GM12873 (cell line): ENCODE measurements around the gene KDF1.

Experiments
- TF ChIP-seq, protein P1 (sequence below): IDR thresholded peaks from 2 replicates; pipeline ENCODE4 v1.5.1; 2012; ENCODE audit warnings: low read depth, mild to moderate bottlenecking, moderate library complexity, low read length, control low read depth; ENCODE audit not compliant: insufficient read depth; ENCODE audit errors: missing control alignments

The KDF1 gene

DNA sequence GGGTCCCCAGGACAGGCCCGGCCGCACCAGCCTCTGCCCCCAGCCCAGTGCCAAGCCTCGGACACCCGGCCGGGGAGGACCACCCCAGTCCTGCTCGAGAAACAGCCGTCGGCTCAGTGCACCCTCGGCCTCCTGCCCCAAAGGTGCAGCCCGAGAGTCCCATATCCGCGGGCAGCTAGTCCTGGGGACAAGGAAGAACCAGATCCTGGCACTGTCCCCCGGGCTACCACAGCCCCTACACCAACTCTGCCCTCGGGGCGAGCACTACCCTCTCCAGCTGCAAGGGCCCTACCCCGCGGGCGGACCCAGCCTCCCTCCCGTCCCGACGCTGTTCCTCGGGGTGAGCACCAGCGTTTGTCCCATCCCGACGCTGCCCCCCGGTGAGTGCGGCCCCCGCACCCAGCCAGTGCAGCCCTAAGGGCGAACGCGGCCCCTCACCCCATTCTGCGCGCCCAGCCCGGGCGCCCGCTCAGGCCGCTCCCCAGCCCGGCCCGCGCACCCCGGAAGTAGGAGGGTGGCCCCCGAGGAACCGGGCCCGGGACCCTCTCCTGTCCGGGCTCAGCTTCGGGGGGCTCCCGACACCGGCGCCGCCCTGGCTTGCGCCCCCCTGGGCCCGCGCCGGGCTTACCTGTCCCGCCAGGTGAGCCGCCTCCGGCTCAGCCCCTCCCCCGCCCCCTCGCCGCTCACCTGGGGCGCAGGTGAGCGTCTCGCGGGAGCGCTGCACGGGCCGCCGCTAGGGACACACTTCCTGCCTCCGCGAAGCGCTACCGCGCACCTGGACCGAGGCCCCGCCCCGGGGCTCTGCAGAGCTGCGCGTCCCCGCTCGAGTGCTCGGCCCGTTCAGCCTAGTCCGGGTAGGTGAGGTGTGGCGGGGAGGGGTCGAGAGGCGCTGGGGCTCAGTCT, at the start of gene KDF1:
TSS of gene KDF1 (minus strand) at position 747 of the 903 bp plus-strand sequence. CDS start 8,088 bp downstream, outside the sequence.
- TF ChIP-seq, protein P1, sequence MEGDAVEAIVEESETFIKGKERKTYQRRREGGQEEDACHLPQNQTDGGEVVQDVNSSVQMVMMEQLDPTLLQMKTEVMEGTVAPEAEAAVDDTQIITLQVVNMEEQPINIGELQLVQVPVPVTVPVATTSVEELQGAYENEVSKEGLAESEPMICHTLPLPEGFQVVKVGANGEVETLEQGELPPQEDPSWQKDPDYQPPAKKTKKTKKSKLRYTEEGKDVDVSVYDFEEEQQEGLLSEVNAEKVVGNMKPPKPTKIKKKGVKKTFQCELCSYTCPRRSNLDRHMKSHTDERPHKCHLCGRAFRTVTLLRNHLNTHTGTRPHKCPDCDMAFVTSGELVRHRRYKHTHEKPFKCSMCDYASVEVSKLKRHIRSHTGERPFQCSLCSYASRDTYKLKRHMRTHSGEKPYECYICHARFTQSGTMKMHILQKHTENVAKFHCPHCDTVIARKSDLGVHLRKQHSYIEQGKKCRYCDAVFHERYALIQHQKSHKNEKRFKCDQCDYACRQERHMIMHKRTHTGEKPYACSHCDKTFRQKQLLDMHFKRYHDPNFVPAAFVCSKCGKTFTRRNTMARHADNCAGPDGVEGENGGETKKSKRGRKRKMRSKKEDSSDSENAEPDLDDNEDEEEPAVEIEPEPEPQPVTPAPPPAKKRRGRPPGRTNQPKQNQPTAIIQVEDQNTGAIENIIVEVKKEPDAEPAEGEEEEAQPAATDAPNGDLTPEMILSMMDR = no peak

- TF ChIP-seq, protein P1 = no peak
Observed at GRCh38 chr1:27009601-27010197, 49.4 kb upstream of the KDF1 start.

DNA sequence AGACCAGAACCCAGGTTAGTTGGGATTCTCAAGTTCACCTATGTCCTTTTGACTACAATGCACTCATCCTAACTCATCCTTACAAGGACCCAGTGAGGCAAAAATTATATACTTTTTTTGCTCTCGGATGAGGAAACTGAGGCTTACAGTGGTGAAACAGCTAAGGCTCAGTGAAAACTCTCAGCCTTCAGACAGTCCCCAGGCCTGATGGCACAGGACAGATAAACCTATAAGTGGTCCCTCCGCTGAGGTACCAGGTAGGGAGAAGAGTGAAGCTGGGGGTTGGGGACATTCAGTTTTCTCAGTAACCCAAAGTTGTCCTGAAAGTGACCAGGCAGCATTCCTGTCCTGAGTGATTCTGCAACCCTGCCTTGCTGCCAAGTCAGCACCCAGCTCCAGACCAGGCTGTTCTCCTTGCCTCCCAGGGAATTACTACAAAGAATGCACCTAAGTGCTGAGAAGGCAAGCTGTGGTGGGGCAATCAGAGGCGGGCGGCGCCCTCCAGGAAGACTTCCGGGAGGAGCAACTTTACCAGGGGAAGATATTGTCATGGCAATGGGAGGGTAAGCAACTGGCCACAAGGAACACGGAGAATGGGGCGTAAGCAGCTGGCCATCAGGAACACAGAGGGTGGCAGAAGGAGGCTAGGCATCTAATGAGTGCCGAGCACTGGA, 47.8 kb upstream of the KDF1 start:
- TF ChIP-seq, protein P1 = no peak

DNA sequence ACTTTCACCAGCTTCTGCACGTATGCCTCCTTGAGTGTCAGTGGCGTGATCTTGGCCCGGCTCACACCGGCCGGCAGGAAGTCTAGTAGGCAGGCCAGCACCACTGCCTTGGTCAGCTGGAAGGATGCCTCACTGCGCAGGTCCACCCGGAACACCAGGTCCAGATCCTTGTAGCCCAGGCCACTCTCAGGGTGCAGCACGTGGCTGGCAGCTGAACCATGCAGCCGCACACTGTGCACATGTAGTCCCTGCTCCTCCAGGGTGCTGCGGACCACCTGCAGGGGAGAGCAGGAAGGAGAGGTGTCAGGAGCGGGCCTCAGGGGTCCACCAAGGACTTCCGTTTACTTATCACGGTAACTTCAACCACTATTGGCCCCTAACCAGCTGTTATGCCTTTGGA, 46.4 kb upstream of the KDF1 start:
- TF ChIP-seq, protein P1 = no peak

- TF ChIP-seq, protein P1 = no peak
Observed at GRCh38 chr1:27005648-27006496, 45.6 kb upstream of the KDF1 start.

DNA sequence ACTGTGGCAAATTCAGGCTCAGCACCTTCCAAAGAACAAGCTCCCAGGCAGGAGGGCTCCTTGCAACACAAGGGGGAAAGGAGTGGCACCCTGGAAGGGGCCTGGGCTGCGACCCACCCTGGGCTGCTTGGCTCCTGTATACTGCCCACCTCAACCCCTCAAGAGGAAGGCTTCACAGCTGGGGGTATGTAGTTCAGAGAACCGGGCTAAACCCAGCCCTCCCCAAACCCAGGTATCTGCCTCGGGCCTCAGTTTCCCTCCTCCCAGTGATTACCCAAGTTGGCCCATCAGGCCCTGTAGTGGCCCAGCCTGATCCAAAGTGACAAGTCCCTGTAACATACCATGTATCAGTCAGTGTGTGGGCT, 44.9 kb upstream of the KDF1 start:
- TF ChIP-seq, protein P1 = no peak
